Measurements from ENCODE around the gene SLC34A3.
"Not testable (repeated sequence)": the region's sequence is repeated elsewhere in the genome, so short reads cannot be mapped to it uniquely, and the experiment has no call there.

Gene SLC34A3

GRCh38 chr9:137234758-137235423, 4.2 kb downstream of the SLC34A3 start:
- no peak for DNase-seq (ENCODE audit: extremely low read depth, low read depth)
- H3K4me3 ChIP-seq (replicated peaks; ENCODE audit: low read depth, low read length): no peak overlapping the region
- TF ChIP-seq CTCF (IDR thresholded peaks at IDR 0.05; ENCODE audit: low read depth, low read length, missing control alignments): no peak

- H3K4me3 ChIP-seq (replicated peaks; ENCODE audit: low read depth, low read length): no peak overlapping the region
- no peak for DNase-seq (ENCODE audit: extremely low read depth, low read depth)
- no peak for TF ChIP-seq CTCF (IDR thresholded peaks at IDR 0.05; ENCODE audit: low read depth, low read length, missing control alignments)
Observed at GRCh38 chr9:137235424-137236237, 4.9 kb downstream of the SLC34A3 start.

GRCh38 chr9:137236238-137236935, 5.7 kb downstream of the SLC34A3 start:
- peak; percentile 26 for DNase-seq (ENCODE audit: extremely low read depth, low read depth)
- TF ChIP-seq CTCF (IDR thresholded peaks at IDR 0.05; ENCODE audit: low read depth, low read length, missing control alignments): peak; percentile 98
- no peak overlapping the region for H3K4me3 ChIP-seq (replicated peaks; ENCODE audit: low read depth, low read length)

GRCh38 chr9:137236936-137237421, 6.3 kb downstream of the SLC34A3 start:
- no peak overlapping the region for H3K4me3 ChIP-seq (replicated peaks; ENCODE audit: low read depth, low read length)
- no peak for TF ChIP-seq CTCF (IDR thresholded peaks at IDR 0.05; ENCODE audit: low read depth, low read length, missing control alignments)
- no peak for DNase-seq (ENCODE audit: extremely low read depth, low read depth)

GRCh38 chr9:137237759-137238726, 7.3 kb downstream of the SLC34A3 start:
- TF ChIP-seq CTCF (IDR thresholded peaks at IDR 0.05; ENCODE audit: low read depth, low read length, missing control alignments): no peak
- no peak for DNase-seq (ENCODE audit: extremely low read depth, low read depth)
- no peak overlapping the region for H3K4me3 ChIP-seq (replicated peaks; ENCODE audit: low read depth, low read length)

GRCh38 chr9:137239541-137240200, 9.0 kb downstream of the SLC34A3 start:
- peak overlapping the region; percentile 57 for H3K4me3 ChIP-seq (replicated peaks; ENCODE audit: low read depth, low read length)
- not testable (repeated sequence) for DNase-seq (ENCODE audit: extremely low read depth, low read depth)
